HEK293T (cell line): Measurements from ENCODE around the gene CRHR2.

Experiments used
- BHLHE40 ChIP-seq: fragments of 450-650 bp; IDR thresholded peaks from 2 replicates; pipeline ENCODE4 v1.6.1; 2016; ENCODE audit warnings: mild to moderate bottlenecking, moderate library complexity, borderline replicate concordance
- ELF4 ChIP-seq: fragments of 450-650 bp; IDR thresholded peaks from 2 replicates; pipeline ENCODE4 v1.6.1; 2017; ENCODE audit warnings: antibody characterized with exemption
- FOXK2 ChIP-seq: fragments of 450-650 bp; IDR thresholded peaks from 2 replicates; pipeline ENCODE4 v1.6.1; 2016; ENCODE audit warnings: mild to moderate bottlenecking
- FOXM1 ChIP-seq: fragments of 450-650 bp; IDR thresholded peaks from 2 replicates; pipeline ENCODE4 v1.6.1; 2017; ENCODE audit warnings: mild to moderate bottlenecking, borderline replicate concordance
- L3MBTL2 ChIP-seq: fragments of 450-650 bp; conservative IDR thresholded peaks from 2 replicates; pipeline ENCODE4 v1.6.1; 2016; ENCODE audit warnings: mild to moderate bottlenecking
- LEF1 ChIP-seq: fragments of 450-650 bp; IDR thresholded peaks from 2 replicates; pipeline ENCODE4 v1.6.1; 2017; ENCODE audit warnings: mild to moderate bottlenecking, borderline replicate concordance
- NFRKB ChIP-seq: fragments of 450-650 bp; IDR thresholded peaks from 2 replicates; pipeline ENCODE4 v1.6.1; 2016; ENCODE audit warnings: mild to moderate bottlenecking, moderate library complexity
- PKNOX1 ChIP-seq: fragments of 450-650 bp; IDR thresholded peaks from 2 replicates; pipeline ENCODE4 v1.6.1; 2016
- SP1 ChIP-seq: fragments of 450-650 bp; IDR thresholded peaks from 2 replicates; pipeline ENCODE4 v1.6.1; 2017
- SUZ12 ChIP-seq: fragments of 450-650 bp; IDR thresholded peaks from 2 replicates; pipeline ENCODE4 v1.6.1; 2016; ENCODE audit warnings: mild to moderate bottlenecking
- TARDBP ChIP-seq: fragments of 450-650 bp; IDR thresholded peaks from 2 replicates; pipeline ENCODE4 v1.6.1; 2016
- ZNF384 ChIP-seq: fragments of 450-650 bp; IDR thresholded peaks from 2 replicates; pipeline ENCODE4 v1.6.1; 2016

GRCh38 chr7:30690011-30690410 lies 7.8 kb upstream of the CRHR2 start:
- TF ChIP-seq LEF1 = no peak
- TF ChIP-seq SP1 = no peak
- no peak for TF ChIP-seq SUZ12
- TF ChIP-seq L3MBTL2 = no peak
- TF ChIP-seq TARDBP = no peak
- no peak for TF ChIP-seq PKNOX1
- TF ChIP-seq NFRKB = no peak
- TF ChIP-seq ZNF384 = no peak
- TF ChIP-seq FOXM1 = no peak
- no peak for TF ChIP-seq BHLHE40
- TF ChIP-seq FOXK2 = no peak
- TF ChIP-seq ELF4 = no peak
